ENCODE data around the gene B3GAT3. TPM values are rescaled to one million over a fixed set of nuclear protein-coding genes. Genes with fewer than 3 reads are reported as not detected.

The B3GAT3 gene
- total RNA-seq, 1 experiment from 2014 or later, result 51.2 TPM

DNA sequence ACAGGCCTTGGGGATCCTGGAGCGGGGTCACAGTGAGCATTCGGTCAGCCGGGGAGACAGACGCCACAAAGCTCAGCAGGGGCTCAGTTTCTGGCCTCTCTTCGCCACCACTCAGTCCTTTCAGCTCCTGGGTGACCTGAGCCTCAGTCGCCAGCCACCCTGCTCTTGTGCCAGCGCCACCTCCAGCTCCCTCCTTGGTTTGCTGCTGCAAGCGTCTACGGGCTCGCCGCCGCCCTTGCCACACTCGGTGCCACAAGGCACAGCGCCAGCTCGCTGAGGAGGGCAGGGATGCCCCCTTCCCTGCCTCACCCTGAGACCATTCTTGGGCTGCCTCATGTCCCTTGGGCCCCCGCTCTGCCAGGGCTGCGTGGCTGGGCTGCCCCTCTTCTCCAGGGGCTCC is 46.6 kb downstream of the B3GAT3 start:
- TF ChIP-seq FOSL1 (IDR thresholded peaks at IDR 0.05; ENCODE audit: low read depth) (no peak), EGR1 (IDR thresholded peaks at IDR 0.05; ENCODE audit: low read depth) (no peak)
- Histone ChIP-seq H3K36me3 (ENCODE audit: control insufficient read depth in 1 of 2, insufficient read depth in 2 of 2, low read length in 2 of 2) (peaks cover 31 to 50% of the 10 kb centered on the region in 2 experiments), H3K27ac (ENCODE audit: low read depth, low read length) (peak overlapping the region; percentile 63), H3K9me2 (ENCODE audit: insufficient read depth) (no peaks in the 10 kb centered on the region), H4K20me1 (ENCODE audit: insufficient read depth) (no peaks in the 10 kb centered on the region; the same call in 1 of the 2 replicates), H3K27me3 (ENCODE audit: insufficient read depth, low read length) (no peaks in the 10 kb centered on the region), H3K4me1 (ENCODE audit: control insufficient read depth in 1 of 2, insufficient read depth in 2 of 2, low read length in 2 of 2) (peaks cover 8 to 26% of the 10 kb centered on the region in 2 experiments), H3K9ac (ENCODE audit: low read length) (0 out of 2 replicates have a peak overlapping the region, but pooled peaks have one; percentile 75), H3K79me2 (ENCODE audit: insufficient read depth, low read length) (peaks cover 36% of the 10 kb centered on the region), H3K9me3 (ENCODE audit: control insufficient read depth in 1 of 2, insufficient read depth in 1 of 2, low read depth in 1 of 2, low read length in 2 of 2) (no peaks in the 10 kb centered on the region), H3K4me2 (ENCODE audit: low read length) (peak overlapping the region; percentile 81; the same call in 1 of the 2 replicates), H3K4me3 (replicated peaks in 1 of 2; ENCODE audit: low read depth in 1 of 2, low read length in 2 of 2) (no peak overlapping the region), H2AFZ (ENCODE audit: low read depth, low read length, poor library complexity, severe bottlenecking) (no peak overlapping the region)
- RAD21 ChIA-PET (ENCODE audit: low non-redundant PET in 1 of 2, low total read pairs in 2 of 2, uncharacterized antibody in 2 of 2, unreplicated experiment in 2 of 2), result no interaction called here
- BruUV-seq (replicated peaks), result no TSS peak
- POLR2A ChIA-PET, result interaction anchor here (1.8 kb wide), 1 partner anchor 16 kb away, joined by 52 read pairs; the partner anchor contains the start of gene TUT1
- no peak for DNase-seq (ENCODE audit: low read depth, low spot score)
- no peak for ATAC-seq
- CTCF ChIA-PET, result interaction anchor here (1.8 kb wide), 1 partner anchor 150 kb away, joined by 18 read pairs; no protein-coding TSS in a partner anchor
- intact Hi-C loops (cut with micrococcal nuclease), result no loop called here

DNA sequence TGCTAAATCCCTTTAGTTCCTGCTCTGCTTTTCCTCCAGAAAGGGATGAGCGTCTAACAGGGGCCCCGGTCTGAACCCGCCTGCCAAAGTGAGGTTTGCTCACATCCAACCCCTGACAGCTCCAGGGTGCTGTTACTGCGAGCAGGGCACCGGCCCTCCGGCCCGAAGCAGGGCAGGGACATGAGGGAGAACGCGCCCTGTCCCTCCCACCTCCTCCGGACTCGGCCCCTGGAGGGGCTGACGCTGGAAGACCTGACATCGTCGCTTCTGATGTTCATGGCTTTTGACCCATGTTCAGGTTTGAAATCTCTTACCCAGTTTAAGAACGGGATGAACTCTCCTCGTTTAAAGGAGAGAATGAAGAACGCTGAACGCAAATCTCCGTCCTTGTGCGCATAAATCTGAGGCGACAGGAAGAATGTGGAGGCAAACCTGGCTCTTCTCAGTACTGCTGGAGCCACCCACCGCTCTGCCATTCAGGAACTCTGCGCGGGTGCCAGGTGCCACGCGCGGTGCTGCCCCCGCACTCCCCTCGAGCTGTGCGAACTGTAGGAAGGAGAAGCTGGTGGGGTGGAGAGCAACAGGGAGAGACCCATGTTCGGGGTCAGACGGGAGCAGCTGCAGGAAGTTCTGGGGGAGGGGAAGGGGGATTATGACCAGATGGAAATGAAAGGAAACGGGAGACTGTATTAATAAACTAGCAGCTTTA is 47.3 kb downstream of the B3GAT3 start:
- Histone ChIP-seq H3K4me1 (ENCODE audit: control insufficient read depth in 1 of 2, insufficient read depth in 2 of 2, low read length in 2 of 2) (peaks cover 8 to 29% of the 10 kb centered on the region in 2 experiments), H3K4me3 (replicated peaks in 1 of 2; ENCODE audit: low read depth in 1 of 2, low read length in 2 of 2) (peak overlapping the region; percentile 43 to 99), H3K27ac (ENCODE audit: low read depth, low read length) (peak overlapping the region; percentile 63), H4K20me1 (ENCODE audit: insufficient read depth) (peaks cover 3% of the 10 kb centered on the region; the same call in 1 of the 2 replicates), H3K9me2 (ENCODE audit: insufficient read depth) (no peaks in the 10 kb centered on the region), H3K9ac (ENCODE audit: low read length) (peak overlapping the region; percentile 75), H3K36me3 (ENCODE audit: control insufficient read depth in 1 of 2, insufficient read depth in 2 of 2, low read length in 2 of 2) (peaks cover 35 to 56% of the 10 kb centered on the region in 2 experiments), H3K9me3 (ENCODE audit: control insufficient read depth in 1 of 2, insufficient read depth in 1 of 2, low read depth in 1 of 2, low read length in 2 of 2) (no peaks in the 10 kb centered on the region), H3K79me2 (ENCODE audit: insufficient read depth, low read length) (peaks cover 42% of the 10 kb centered on the region), H2AFZ (ENCODE audit: low read depth, low read length, poor library complexity, severe bottlenecking) (no peak overlapping the region), H3K4me2 (ENCODE audit: low read length) (peak overlapping the region; percentile 81), H3K27me3 (ENCODE audit: insufficient read depth, low read length) (no peaks in the 10 kb centered on the region)
- ATAC-seq (peak; percentile 12), DNase-seq (ENCODE audit: low read depth, low spot score) (no peak)
- ChIA-PET CTCF (interaction anchor here (0.9 to 1.8 kb wide), 6 partner anchors 13 to 181 kb away, joined by 4 to 18 read pairs (median 5); partner anchors contain the start of gene TUT1), RAD21 (ENCODE audit: low non-redundant PET in 1 of 2, low total read pairs in 2 of 2, uncharacterized antibody in 2 of 2, unreplicated experiment in 2 of 2) (interaction anchor here (1.0 kb wide), 3 partner anchors 16 to 150 kb away, joined by 3 to 6 read pairs (median 3); partner anchors contain the start of gene TUT1 (in 2 of the 2)), POLR2A (interaction anchor here (0.6 to 1.8 kb wide), 34 partner anchors 9 to 282 kb away, joined by 3 to 52 read pairs (median 6); partner anchors contain the start of genes AHNAK, C11orf98, CSKMT and HNRNPUL2)
- intact Hi-C loops (cut with micrococcal nuclease), result no loop called here
- 0 out of 2 replicates have a peak, but pooled peaks have one; percentile 13 for TF ChIP-seq JUND (IDR thresholded peaks at IDR 0.05)
- no peak for TF ChIP-seq CEBPB (IDR thresholded peaks at IDR 0.05; ENCODE audit: low read depth)
- TSS peak; percentile 89 for BruUV-seq (replicated peaks)
